Brain microvascular endothelial cell (primary cell): ENCODE results near the gene CRY2.

Source experiments
- DNase-seq: peaks from one replicate; pipeline ENCODE4 v3.0.0-alpha.2; 2020
- H3K27ac ChIP-seq: fragments of 250-450 bp; sonication (Bioruptor Pico); 2 replicates; pipeline ENCODE4 v1.5.1; 2020; ENCODE audit warnings: mild to moderate bottlenecking, moderate library complexity
- H3K27me3 ChIP-seq: fragments of 250-450 bp; sonication (Bioruptor Pico); replicated peaks from 2 replicates; pipeline ENCODE4 v1.5.1; 2020; ENCODE audit warnings: mild to moderate bottlenecking
- H3K36me3 ChIP-seq: fragments of 250-450 bp; sonication (Bioruptor Pico); replicated peaks from 2 replicates; pipeline ENCODE4 v1.5.1; 2020; ENCODE audit warnings: mild to moderate bottlenecking
- H3K4me3 ChIP-seq: 2 replicates; pipeline ENCODE4 v1.5.1; 2011; ENCODE audit warnings: low read depth, mild to moderate bottlenecking, control low read depth, low read length, moderate library complexity
- in situ Hi-C: cut with HindIII; loops from 2 replicates; pipeline ENCODE4 v1.10.0; 2017; ENCODE audit warnings: low sequenced_read_pairs, low pct_ligation_motif_present
- TF ChIP-seq, protein P1 (sequence below): IDR thresholded peaks from 2 replicates; pipeline ENCODE4 v1.5.1; 2011; ENCODE audit warnings: low read depth, mild to moderate bottlenecking, moderate library complexity, low read length, control low read depth, inconsistent platforms; ENCODE audit errors: missing control alignments

CRY2 gene

DNA sequence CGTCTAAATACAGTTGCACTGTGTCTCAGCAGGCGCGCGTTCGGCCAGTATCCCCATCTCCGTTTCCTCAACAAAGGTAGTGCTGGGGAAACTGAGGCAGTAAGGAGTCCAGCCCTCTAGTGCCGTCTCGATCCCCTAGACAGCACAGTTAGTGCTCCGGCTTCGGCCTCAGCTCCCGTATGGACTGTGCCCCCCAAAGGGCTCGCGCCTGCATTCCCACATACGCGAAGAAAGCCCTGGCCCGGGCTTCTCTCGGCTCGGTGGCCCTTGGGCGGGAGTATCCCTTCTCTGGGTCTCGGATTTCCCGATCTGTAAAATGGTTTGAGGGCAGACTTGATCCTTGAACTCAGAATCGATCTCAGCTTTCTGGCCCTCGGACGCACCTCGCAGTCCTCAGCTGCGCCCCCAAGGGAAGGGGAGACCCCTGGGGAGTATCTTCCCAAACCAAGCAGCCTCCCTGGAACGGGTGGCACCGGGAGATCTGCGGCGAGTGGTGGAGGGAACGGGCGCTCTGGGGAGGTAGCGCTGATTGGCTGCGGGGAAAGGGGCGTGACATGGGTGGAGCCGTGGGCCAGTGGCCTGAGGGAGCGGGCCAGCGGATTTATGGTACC is 71.2 kb downstream of the CRY2 start:
- TF ChIP-seq, protein P1, sequence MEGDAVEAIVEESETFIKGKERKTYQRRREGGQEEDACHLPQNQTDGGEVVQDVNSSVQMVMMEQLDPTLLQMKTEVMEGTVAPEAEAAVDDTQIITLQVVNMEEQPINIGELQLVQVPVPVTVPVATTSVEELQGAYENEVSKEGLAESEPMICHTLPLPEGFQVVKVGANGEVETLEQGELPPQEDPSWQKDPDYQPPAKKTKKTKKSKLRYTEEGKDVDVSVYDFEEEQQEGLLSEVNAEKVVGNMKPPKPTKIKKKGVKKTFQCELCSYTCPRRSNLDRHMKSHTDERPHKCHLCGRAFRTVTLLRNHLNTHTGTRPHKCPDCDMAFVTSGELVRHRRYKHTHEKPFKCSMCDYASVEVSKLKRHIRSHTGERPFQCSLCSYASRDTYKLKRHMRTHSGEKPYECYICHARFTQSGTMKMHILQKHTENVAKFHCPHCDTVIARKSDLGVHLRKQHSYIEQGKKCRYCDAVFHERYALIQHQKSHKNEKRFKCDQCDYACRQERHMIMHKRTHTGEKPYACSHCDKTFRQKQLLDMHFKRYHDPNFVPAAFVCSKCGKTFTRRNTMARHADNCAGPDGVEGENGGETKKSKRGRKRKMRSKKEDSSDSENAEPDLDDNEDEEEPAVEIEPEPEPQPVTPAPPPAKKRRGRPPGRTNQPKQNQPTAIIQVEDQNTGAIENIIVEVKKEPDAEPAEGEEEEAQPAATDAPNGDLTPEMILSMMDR, result no peak
- Histone ChIP-seq H3K36me3 (peaks cover 16% of the 10 kb centered on the region), H3K4me3 (peak overlapping the region; percentile 96), H3K27me3 (peaks cover 21% of the 10 kb centered on the region), H3K27ac (peak overlapping the region; percentile 16)
- in situ Hi-C loops, result no loop called here
- DNase-seq, result peak; percentile 62

DNA sequence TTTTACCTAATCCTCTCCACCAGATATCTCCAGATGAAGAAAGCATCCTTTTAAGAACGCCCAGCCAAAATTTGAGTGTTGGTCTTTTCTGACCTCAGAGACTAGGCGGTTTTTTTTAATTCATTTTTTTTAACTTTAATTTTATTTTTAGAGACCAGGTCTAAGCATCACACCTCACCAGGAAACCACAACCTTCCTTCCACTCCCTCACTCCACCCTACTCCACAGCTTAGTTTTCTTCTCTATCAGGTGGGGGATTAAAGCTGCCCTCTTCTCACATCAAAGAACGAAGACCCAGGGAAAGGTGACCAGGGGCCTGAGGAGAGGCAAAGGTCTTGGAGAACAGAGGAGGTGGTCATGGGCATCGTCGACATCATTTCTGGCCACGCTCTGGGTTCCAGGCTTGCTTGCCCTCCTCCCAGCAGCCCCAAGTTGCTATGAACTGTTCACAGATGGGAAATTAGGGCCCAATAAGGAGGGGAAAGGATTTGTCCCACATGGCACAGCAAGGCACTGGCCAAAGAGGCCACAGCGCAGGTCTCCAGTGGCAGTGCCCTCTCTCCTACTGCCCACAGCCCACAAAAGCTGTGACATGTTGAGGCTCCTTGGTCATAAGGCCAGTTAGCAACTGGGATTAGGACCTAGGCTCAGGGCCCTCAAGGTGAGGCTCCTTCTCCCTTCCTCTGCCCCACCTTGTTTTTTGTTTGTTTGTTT is 71.8 kb downstream of the CRY2 start:
- Histone ChIP-seq H3K27me3 (peaks cover 26% of the 10 kb centered on the region), H3K4me3 (peak overlapping the region; percentile 96), H3K36me3 (peaks cover 11% of the 10 kb centered on the region), H3K27ac (no peak overlapping the region)
- in situ Hi-C loops, result no loop called here
- no peak for DNase-seq
- TF ChIP-seq, protein P1, result no peak

DNA sequence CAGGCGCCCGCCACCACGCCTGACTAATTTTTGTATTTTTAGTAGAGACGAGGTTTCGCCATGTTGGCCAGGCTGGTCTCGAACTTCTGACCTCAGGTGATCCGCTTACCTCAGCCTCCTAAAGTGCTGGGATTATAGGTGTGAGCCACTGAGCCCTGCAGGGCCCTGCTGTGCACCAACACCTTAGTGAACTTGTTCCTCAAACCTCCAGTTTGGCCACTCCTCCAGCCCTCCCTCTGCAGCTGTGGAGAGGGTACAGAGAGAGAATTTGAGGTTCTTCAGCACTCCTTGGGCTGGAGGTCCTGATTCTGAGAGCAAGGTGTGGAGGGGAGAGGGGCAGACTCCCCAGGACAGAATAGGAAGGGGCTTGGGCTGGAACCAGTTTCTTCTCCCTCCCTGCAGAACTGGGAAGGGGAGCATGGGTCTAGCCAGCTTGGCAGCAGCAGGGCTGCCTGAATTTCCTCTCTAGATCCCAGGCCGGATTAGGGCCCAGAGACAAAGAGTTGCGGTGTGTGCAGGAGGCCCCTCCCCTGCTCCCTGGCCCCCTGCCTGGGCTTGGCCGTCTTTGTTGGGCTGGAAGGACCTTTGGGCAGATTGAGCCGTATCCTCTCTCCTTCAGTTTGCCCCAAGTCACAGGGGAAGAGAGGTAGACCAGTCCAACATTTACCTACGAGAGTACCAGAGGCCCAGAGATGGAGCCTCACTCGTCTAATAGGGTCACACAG is 72.7 kb downstream of the CRY2 start:
- Histone ChIP-seq H3K27me3 (peaks cover 32% of the 10 kb centered on the region), H3K27ac (no peak overlapping the region), H3K4me3 (no peak overlapping the region), H3K36me3 (peaks cover 5% of the 10 kb centered on the region)
- in situ Hi-C loops, result no loop called here
- TF ChIP-seq, protein P1, result no peak
- DNase-seq, result no peak

DNA sequence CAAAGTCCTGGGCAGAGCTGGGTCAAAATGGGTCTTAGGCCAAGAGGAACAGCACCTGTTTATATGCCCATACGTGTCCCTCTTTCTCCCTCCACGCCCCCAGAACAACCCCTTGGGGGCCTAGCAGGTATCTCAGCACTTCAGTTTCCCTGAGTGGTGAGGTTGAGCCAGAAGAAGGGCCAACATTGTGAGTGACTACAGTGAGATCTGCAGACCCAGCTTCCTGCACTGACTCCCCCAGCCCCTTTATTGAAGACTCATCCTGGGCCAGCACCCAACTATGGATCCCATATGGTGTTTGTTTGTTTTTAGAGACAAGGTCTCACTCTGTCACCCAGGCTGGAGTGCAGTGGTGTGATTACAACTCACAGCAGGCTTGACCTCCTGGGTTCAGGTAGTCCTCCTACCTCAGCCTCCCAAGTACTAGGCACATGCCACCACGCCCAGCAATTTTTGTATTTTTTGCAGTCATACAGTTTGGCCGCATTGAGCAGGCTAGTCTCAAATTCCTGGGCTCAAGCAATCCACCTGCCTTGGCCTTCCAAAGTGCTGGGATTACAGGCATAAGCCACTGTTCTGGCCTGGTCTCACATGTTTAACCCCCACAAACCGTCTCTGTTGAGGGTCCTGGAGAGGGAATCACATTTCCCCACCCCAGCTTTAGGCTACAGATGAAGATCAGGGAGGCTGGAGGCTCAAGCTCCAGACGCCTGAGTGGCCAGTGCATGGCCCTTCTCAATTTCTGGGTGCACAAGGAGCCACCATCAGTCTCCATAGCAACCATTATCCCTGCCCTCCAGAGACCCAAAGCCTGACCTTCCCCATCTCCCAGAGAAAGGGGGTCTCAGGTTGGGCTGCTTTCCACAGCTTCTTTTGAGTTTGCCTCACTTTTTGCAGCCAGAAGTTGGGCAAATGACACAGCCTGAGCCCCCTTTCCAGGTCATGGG is 73.5 kb downstream of the CRY2 start:
- in situ Hi-C loops, result no loop called here
- Histone ChIP-seq H3K4me3 (no peak overlapping the region), H3K27ac (no peak overlapping the region), H3K27me3 (peaks cover 32% of the 10 kb centered on the region), H3K36me3 (no peaks in the 10 kb centered on the region)
- DNase-seq, result no peak
- TF ChIP-seq, protein P1, result no peak

DNA sequence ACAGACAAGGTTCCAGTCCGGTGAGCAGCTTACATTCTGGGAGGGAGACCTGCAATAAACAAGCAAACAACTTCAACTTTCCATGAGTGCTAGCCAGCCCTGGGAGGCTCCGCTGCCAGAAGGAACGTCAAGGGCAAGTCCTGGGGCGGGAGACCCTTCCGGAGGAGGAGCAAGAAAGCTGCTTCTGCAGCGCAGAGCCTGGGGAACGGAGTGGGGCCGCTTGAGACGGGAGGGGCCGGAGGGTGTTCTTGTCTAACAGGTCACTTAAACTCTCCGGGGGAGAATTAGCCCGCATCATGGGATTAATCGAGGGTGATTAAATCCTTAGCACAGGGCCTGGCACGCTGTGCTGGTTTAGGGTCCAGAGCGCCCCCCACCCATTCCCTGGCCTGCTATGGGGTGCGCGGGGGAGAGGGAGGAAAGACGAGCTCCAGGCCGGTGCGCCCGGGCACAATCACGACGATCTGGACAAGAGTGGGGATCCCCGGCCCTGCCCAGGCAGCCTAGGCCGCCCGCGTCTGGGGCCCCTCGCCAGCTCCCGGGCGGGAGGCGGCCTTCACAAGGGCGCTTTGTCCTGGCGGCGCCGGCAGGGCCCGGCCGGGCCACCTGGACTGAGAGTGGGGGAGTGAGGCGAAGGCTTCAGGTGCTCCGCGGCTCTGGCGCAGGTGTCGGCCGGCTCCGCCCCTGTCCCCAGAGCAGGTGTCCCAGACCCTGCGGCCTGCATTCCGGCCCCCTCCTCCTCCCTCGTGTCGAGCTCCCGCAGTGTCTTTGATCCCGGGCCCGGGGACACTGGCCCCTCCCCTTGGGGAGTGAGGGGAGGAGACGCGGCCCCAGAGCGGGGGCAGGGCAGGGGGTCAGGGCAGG is 74.5 kb downstream of the CRY2 start:
- Histone ChIP-seq H3K4me3 (no peak overlapping the region), H3K27ac (no peak overlapping the region), H3K36me3 (no peaks in the 10 kb centered on the region), H3K27me3 (peaks cover 32% of the 10 kb centered on the region)
- DNase-seq, result no peak
- TF ChIP-seq, protein P1, result no peak
- in situ Hi-C loops, result no loop called here
